GM19397 (cell line): ENCODE measurements around the gene FAM98C.
"Not testable (repeated sequence)": the region's sequence is repeated elsewhere in the genome, so short reads cannot be mapped to it uniquely, and the experiment has no call there.

ENCODE experiments used
- ATAC-seq: cut with Tn5 transposase; IDR thresholded peaks from one replicate; pipeline ENCODE4 v1.9.1; 2021; ENCODE audit warnings: mild to moderate bottlenecking, moderate library complexity; ENCODE audit not compliant: unreplicated experiment

FAM98C gene

GRCh38 chr19:38402967-38403674, at the start of gene FAM98C:
FAM98C (plus strand) TSS chr19:38403093; CDS start chr19:38403154, 61 bp downstream.
- ATAC-seq, result peak; percentile 95

DNA sequence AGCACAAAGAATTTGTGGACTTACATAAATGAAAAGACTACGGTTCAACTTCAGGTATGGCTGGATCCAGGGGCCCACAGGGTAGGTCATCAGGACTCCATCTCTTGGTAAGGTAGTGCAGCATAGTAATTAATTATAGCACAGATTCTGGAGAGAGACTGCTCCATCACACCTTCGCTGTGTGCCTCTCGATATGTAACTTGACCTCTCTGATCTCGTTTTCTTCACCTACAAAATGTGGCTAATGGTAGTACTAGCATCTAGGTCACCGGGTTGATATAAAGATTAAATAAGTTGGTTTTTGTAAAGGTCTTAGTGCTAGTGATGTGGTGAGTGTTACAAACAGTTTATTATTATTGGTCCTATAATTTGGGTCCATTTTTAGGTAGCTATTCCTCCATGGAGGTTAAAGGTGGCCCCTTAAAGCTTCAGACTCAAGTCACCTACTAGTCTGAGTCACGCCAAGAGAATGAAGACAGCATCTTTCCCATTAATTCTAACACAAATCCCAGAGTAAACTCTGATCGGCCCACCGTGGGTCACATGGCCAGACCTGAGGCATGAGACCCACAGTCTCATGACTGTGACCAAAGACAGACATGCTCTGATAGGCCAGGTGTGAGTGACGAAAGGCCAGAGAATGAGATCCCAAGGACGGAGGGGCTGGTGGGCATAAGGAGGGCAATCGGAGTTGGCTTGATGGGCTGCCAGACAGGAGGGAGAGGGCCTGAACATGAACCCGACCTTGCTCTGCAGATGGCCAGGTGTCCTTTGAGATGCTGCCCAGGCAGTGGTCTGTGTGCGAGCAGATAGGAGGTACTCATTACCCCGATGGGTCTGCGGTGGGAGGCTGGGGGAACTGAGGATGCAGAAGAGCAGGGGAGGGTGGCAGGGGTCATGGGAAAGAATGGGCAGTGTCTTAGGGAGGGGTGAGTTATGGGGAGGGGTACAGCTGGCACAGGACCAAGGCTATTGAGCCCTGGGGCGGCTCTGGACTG, 46.9 kb upstream of the FAM98C start:
- no peak for ATAC-seq

GRCh38 chr19:38358071-38358470, 44.8 kb upstream of the FAM98C start:
- no peak for ATAC-seq

DNA sequence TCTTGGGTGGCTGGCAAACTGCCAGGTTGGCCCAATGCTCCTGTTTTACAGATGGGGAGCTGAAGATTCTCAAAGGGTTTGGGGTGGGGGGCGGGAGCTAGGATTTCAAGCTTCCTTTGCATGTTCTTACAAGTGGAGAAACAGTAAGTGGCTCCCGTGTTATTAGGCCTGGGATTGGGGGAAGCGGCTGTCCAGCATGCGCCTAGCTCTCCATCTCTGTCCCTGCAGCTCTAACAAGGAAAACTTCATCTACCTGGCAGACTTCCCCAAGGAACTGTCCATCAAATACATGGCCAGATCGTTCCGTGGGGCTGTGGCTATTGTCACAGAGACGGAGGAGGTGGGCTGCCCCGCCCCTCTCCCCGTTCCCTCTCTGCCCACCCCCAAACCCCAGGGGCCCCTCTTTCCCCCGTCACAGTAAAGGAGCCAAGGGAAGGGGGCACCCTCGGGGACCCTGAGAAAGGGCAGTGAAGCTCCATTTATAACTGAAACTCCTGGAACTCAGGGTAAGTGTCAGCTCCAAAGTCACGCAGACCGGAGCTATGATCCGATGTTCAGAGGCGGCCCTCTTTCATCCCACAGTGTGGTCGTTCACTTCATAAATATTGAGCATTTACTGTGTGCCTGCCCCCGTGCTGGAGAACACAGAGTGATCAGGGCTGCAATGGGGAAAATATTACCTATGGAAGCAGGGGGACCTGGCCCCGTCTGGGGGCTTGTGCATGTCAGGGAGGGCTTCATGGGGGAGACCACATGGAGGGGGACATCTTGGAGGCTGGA, 43.5 kb upstream of the FAM98C start:
- no peak for ATAC-seq

DNA sequence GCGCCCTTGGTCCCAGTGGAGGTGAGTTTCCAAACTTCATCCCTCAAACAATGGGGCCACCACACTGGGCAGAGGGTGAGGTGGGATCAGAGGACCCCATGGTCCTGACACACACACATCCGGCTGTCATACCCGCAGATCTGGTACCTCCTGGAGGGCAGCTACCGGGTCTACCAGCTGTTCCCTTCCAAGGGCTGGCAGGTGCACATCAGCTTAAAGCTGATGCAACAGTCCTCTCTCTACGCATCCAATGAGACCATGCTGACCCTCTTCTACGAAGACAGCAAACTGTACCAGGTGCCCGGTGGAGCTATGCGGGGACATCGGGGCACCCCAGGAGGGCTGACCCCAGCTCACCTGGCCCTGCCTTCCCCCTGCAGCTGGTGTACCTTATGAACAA, 42.5 kb upstream of the FAM98C start:
- no peak for ATAC-seq

- ATAC-seq, result no peak
Observed at GRCh38 chr19:38360839-38361631, 41.9 kb upstream of the FAM98C start.

DNA sequence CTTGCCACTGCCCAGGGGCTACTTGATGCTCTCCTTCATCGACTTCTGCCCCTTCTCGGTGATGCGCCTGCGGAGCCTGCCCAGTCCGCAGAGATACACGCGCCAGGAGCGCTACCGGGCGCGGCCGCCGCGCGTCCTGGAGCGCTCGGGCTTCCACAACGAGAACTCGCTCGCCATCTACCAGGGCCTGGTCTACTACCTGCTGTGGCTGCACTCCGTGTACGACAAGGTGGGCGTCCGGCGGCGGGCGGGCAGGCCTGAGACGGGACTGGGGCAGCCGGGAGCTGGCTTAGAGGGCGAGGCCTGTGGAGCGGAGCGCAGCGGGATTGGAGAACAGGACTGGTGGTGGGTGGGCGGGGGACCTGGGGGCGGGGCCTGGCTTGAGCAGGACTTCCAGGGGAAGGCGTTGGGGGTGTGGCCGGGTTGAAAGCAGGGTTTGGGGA, 41.2 kb upstream of the FAM98C start:
- ATAC-seq, result peak; percentile 60

DNA sequence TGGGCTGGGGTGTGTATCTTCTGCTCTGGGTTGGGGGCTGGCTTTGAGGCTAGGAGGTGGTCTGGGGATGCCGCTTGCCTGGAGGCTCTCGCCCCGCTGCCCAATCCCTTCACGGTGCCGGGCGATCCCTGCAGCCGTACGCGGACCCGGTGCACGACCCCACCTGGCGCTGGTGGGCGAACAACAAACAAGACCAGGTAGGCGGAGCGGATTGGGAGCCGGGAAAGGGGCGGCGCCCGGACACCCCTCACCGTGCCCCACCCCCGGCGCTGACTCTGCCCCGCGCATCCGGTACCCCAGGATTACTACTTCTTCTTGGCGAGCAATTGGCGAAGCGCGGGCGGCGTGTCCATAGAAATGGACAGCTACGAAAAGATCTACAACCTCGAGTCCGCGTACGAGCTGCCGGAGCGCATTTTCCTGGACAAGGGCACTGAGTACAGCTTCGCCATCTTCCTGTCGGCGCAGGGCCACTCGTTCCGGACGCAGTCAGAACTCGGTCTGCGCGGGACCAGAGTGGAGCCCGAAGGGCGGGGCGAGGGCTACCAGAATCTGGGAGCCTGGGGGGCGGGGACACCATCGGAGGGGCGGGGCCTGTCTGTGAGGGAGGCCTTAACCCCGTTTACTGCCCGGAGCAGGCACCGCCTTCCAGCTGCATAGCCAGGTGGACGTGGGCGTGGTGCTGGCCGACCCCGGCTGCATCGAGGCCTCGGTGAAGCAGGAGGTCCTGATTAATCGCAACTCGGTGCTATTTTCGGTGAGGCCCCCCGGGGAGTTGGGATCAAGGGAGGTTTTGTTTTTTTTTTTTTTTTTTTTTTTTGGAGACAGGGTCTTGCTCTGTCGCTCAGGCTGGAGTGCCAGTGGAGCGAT, 40.6 kb upstream of the FAM98C start:
- ATAC-seq, result peak; percentile 25

GRCh38 chr19:38362946-38363688, 39.8 kb upstream of the FAM98C start:
- not testable (repeated sequence) for ATAC-seq

DNA sequence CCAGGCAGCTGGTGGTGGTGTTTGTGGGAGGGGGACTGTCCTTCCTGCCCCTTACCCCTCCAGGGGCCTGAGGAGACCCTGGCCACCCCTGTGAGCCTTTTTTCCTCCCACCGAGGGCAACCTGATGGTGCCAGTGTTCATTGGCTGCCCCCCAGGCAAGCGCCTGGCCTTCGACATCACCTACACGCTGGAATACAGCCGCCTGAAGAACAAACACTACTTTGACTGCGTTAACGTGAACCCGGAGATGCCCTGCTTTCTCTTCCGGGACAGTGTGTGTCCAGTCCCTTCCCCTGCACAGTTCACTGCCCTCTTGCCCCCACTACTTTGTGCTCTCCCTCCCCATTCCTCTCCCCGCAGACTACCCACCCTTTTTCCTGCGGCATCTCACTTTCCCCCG, 35.9 kb upstream of the FAM98C start:
- no peak for ATAC-seq

- no peak for ATAC-seq
Observed at GRCh38 chr19:38369584-38369983, 33.3 kb upstream of the FAM98C start.

DNA sequence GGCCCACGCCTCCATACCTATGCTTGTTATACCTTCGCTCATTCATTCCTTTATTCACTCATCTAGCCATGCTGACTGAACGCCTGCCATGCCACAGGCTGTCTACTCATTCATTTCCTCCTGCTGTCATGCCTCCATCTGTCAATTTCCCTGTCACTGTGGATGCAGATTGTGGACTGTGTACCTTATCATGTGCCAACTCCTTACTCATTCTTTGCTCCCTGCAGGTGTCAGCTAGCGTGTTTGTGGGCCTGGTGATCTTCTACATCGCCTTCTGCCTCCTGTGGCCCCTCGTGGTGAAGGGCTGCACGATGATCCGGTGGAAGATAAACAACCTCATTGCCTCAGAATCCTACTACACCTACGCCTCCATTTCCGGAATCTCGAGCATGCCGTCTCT, 32.6 kb upstream of the FAM98C start:
- ATAC-seq, result no peak

GRCh38 chr19:38371081-38371480, 31.8 kb upstream of the FAM98C start:
- ATAC-seq, result no peak

DNA sequence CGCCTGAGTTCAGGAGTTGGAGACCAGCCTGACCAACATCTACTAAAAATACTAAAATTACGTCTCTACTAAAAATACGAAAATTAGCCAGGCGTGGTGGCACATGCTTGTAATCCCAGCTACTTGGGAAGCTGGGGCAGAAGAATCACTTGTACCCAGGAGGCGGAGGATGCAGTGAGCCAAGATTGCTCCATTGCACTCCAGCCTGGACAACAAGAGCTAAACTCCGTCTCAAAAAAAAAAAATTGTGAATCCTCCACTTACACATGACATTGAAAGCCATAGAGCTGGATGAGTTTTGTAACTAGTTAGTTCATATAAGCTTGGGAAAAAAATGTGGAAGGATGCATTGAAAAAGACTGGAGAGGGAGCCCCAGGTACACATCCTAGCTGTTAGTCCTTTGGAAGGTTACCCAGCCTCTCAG, 29.0 kb upstream of the FAM98C start:
- ATAC-seq, result no peak

DNA sequence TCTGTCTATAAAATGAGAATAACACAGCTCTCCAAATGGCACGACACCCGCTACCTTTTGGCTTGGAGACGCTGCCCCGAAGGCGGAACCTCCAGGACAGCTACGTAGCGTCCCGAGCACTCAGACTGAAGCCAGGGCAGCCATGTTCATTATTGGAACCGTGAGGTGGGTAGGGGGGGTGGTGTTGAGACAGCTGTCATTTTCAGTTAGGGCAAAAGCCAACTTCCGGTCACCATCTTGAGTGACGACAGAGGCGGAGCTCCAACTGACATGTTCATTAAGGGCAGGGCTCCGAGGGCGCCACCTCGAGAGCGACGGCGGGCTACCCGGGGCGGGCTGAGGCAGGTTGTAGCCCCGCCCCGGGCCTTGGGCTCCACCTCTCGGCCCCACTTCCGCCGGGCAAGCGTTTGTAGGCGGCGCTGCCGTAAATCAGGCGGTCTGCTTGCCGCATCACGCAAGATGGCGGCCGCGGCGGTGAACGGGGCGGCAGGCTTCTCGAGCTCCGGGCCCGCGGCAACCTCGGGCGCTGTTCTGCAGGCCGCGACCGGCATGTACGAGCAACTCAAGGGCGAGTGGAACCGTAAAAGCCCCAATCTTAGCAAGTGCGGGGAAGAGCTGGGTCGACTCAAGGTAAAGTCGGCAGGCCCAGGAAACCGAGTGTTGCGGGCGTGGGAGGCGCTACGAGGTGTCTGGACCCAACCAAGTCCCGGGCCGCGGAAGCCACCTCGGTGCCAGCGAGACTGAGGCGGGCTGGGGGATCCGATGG, 28.4 kb upstream of the FAM98C start, which contains the start of gene PSMD8:
TSS of gene PSMD8 (plus strand) at position 240 of the 766 bp plus-strand sequence. CDS start at position 271, 31 bp downstream.
- peak; percentile 95 for ATAC-seq

DNA sequence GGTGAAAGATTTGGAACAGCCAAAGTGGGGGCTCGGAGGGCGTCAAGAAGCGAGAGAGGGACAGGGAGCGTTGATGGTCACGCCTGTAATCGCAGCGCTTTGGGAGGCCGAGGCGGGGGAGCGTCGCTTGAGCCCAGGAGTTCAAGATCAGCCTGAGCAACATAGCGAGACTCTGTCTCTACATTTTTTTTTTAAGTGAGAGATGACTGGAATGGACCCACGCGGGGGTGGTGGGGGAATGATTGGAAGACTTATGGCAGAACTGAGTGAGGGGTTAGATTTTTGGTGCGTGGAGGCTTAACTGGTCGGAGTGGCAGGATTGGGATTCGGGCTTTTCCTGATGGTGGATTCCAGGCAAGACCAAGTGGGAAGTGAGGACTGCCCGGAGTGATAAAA, 27.8 kb upstream of the FAM98C start:
- ATAC-seq, result no peak

DNA sequence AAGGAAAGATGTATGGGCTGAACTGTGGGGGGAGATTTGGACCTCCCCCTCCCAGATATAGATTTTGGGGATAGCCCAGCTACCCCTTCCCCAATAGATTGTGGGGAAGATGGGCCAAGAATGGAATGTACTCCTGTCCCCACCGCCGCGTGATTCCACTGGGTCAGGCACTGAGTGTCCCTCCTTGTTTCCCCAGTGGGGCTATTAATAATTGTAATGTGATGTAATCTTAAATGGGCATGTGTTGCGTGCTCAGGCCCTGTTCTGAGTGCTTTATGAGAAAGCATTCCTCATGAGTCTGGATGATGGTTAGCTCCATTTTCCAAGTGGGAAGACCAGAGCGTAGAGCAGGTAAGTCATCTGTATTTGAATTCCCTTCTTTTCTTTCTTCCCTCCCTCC, 27.1 kb upstream of the FAM98C start:
- ATAC-seq, result no peak

- no peak for ATAC-seq
Observed at GRCh38 chr19:38376576-38376975, 26.3 kb upstream of the FAM98C start.
